KOPT-K1 (cell line): ENCODE results near the gene CTNNA2.

ENCODE experiments used
- H3K27ac ChIP-seq: fragments of 200-600 bp; sonication (generic); 2 replicates; pipeline ENCODE4 v1.5.1; 2016; ENCODE audit warnings: antibody characterized with exemption, mild to moderate bottlenecking, low read depth, low read length; ENCODE audit not compliant: poor library complexity, severe bottlenecking
- H3K36me3 ChIP-seq: fragments of 200-600 bp; sonication (generic); 2 replicates; pipeline ENCODE4 v1.5.1; 2017; ENCODE audit warnings: antibody characterized with exemption, mild to moderate bottlenecking, low read length, moderate library complexity; ENCODE audit not compliant: insufficient read depth
- H3K9me3 ChIP-seq: fragments of 200-600 bp; sonication (generic); 2 replicates; pipeline ENCODE4 v1.5.1; 2017; ENCODE audit warnings: antibody characterized with exemption, low read length, mild to moderate bottlenecking; ENCODE audit not compliant: insufficient read depth, poor library complexity, severe bottlenecking

Gene CTNNA2

GRCh38 chr2:80462654-80463053 lies 949.8 kb downstream of the CTNNA2 start:
- no peaks in the 10 kb centered on the region for H3K36me3 ChIP-seq
- no peaks in the 10 kb centered on the region for H3K9me3 ChIP-seq
- no peak overlapping the region for H3K27ac ChIP-seq

GRCh38 chr2:80464275-80464674 lies 951.4 kb downstream of the CTNNA2 start:
- Histone ChIP-seq H3K27ac (no peak overlapping the region), H3K36me3 (no peaks in the 10 kb centered on the region), H3K9me3 (no peaks in the 10 kb centered on the region)

GRCh38 chr2:80467262-80467811 lies 954.5 kb downstream of the CTNNA2 start:
- no peak overlapping the region for H3K27ac ChIP-seq
- H3K36me3 ChIP-seq, result no peaks in the 10 kb centered on the region
- no peaks in the 10 kb centered on the region for H3K9me3 ChIP-seq

GRCh38 chr2:80469428-80469827 lies 956.6 kb downstream of the CTNNA2 start:
- Histone ChIP-seq H3K9me3 (no peaks in the 10 kb centered on the region), H3K36me3 (no peaks in the 10 kb centered on the region), H3K27ac (no peak overlapping the region)

- Histone ChIP-seq H3K36me3 (no peaks in the 10 kb centered on the region), H3K9me3 (no peaks in the 10 kb centered on the region), H3K27ac (no peak overlapping the region)
These were observed 960.2 kb downstream of the CTNNA2 start for GRCh38 chr2:80473069-80473468.

GRCh38 chr2:80473796-80474195 lies 960.9 kb downstream of the CTNNA2 start:
- Histone ChIP-seq H3K36me3 (no peaks in the 10 kb centered on the region), H3K9me3 (no peaks in the 10 kb centered on the region), H3K27ac (no peak overlapping the region)

- H3K27ac ChIP-seq, result no peak overlapping the region
- H3K36me3 ChIP-seq, result no peaks in the 10 kb centered on the region
- no peaks in the 10 kb centered on the region for H3K9me3 ChIP-seq
These were observed 963.1 kb downstream of the CTNNA2 start for GRCh38 chr2:80475970-80476369.

- Histone ChIP-seq H3K27ac (no peak overlapping the region), H3K9me3 (no peaks in the 10 kb centered on the region), H3K36me3 (no peaks in the 10 kb centered on the region)
These were observed 963.8 kb downstream of the CTNNA2 start for GRCh38 chr2:80476535-80477117.

GRCh38 chr2:80482276-80482675 lies 969.4 kb downstream of the CTNNA2 start:
- H3K9me3 ChIP-seq, result no peaks in the 10 kb centered on the region
- H3K27ac ChIP-seq, result no peak overlapping the region

GRCh38 chr2:80489717-80490116 lies 976.9 kb downstream of the CTNNA2 start:
- Histone ChIP-seq H3K27ac (no peak overlapping the region), H3K9me3 (no peaks in the 10 kb centered on the region)

More at GRCh38 chr2:80482276-80482675, 969.4 kb downstream of the CTNNA2 start:
- H3K36me3 ChIP-seq, result no peaks in the 10 kb centered on the region

GRCh38 chr2:80490964-80491363 lies 978.1 kb downstream of the CTNNA2 start:
- H3K36me3 ChIP-seq, result no peaks in the 10 kb centered on the region
- H3K9me3 ChIP-seq, result no peaks in the 10 kb centered on the region
- no peak overlapping the region for H3K27ac ChIP-seq

More at GRCh38 chr2:80489717-80490116, 976.9 kb downstream of the CTNNA2 start:
- no peaks in the 10 kb centered on the region for H3K36me3 ChIP-seq

GRCh38 chr2:80496346-80496745 lies 983.5 kb downstream of the CTNNA2 start:
- Histone ChIP-seq H3K36me3 (no peaks in the 10 kb centered on the region), H3K27ac (no peak overlapping the region), H3K9me3 (no peaks in the 10 kb centered on the region)

- no peaks in the 10 kb centered on the region for H3K9me3 ChIP-seq
- no peaks in the 10 kb centered on the region for H3K36me3 ChIP-seq
- H3K27ac ChIP-seq, result no peak overlapping the region
These were observed 983.9 kb downstream of the CTNNA2 start for GRCh38 chr2:80496775-80497174.

- Histone ChIP-seq H3K9me3 (no peaks in the 10 kb centered on the region), H3K27ac (no peak overlapping the region), H3K36me3 (no peaks in the 10 kb centered on the region)
These were observed 986.2 kb downstream of the CTNNA2 start for GRCh38 chr2:80499095-80499494.

- Histone ChIP-seq H3K36me3 (no peaks in the 10 kb centered on the region), H3K9me3 (no peaks in the 10 kb centered on the region)
These were observed 989.2 kb downstream of the CTNNA2 start for GRCh38 chr2:80501874-80502624.

GRCh38 chr2:80506563-80506962 lies 993.7 kb downstream of the CTNNA2 start:
- Histone ChIP-seq H3K9me3 (no peaks in the 10 kb centered on the region), H3K27ac (no peak overlapping the region), H3K36me3 (no peaks in the 10 kb centered on the region)

More at GRCh38 chr2:80501874-80502624, 989.2 kb downstream of the CTNNA2 start:
- H3K27ac ChIP-seq, result no peak overlapping the region
